Measurements from ENCODE around the gene MYH7B. TPM values are rescaled to one million over a fixed set of nuclear protein-coding genes. Genes with fewer than 3 reads are reported as not detected.

Gene MYH7B
- total and polyA plus RNA-seq, 2 experiments from 2014 or later = 0.10 to 1.1 TPM

GRCh38 chr20:35000311-35000921, 44.7 kb downstream of the MYH7B start:
- H3K27ac ChIP-seq (ENCODE audit: low read depth) = no peak overlapping the region
- no peak overlapping the region for H3K4me3 Mint-ChIP-seq
- no peaks in the 10 kb centered on the region; the same call in 1 of the 2 replicates for H4K20me1 ChIP-seq (replicated peaks; ENCODE audit: insufficient read depth)
- no peaks in the 10 kb centered on the region for H3K9me2 ChIP-seq (ENCODE audit: insufficient read depth)
- no peak overlapping the region for H3K4me3 ChIP-seq
- no peaks in the 10 kb centered on the region for H3K79me2 ChIP-seq (replicated peaks; ENCODE audit: insufficient read depth)
- H3K27ac Mint-ChIP-seq = no peak overlapping the region
- peaks cover 39% of the 10 kb centered on the region for H3K36me3 Mint-ChIP-seq (ENCODE audit: low read depth)
- H3K36me3 ChIP-seq (ENCODE audit: insufficient read depth) = peaks cover 2% of the 10 kb centered on the region; the same call in 1 of the 2 replicates
- TF ChIP-seq CREB1 (CRISPR knock-in tag; IDR thresholded peaks at IDR 0.05; ENCODE audit: low read depth) (no peak), JUNB (IDR thresholded peaks at IDR 0.05; ENCODE audit: unreplicated experiment) (no peak), CTCF (conservative IDR thresholded peaks at IDR 0.05; ENCODE audit: low read depth in 2 of 2) (no peak), ZNF462 (CRISPR knock-in tag; IDR thresholded peaks at IDR 0.05) (no peak), EZH2phosphoT487 (IDR thresholded peaks at IDR 0.05; ENCODE audit: unreplicated experiment) (no peak), STAT1 (IDR thresholded peaks at IDR 0.05; ENCODE audit: unreplicated experiment) (no peak), ZNF114 (CRISPR knock-in tag; IDR thresholded peaks at IDR 0.05) (no peak), EZH2 (IDR thresholded peaks at IDR 0.05; ENCODE audit: low read depth, unreplicated experiment) (no peak), REST (IDR thresholded peaks at IDR 0.05; ENCODE audit: unreplicated experiment) (no peak), ZNF331 (CRISPR knock-in tag; IDR thresholded peaks at IDR 0.05; ENCODE audit: low read depth) (no peak), NANOG (IDR thresholded peaks at IDR 0.05; ENCODE audit: borderline replicate concordance) (no peak), POLR2AphosphoS5 (IDR thresholded peaks at IDR 0.05; ENCODE audit: low read depth) (no peak), ETS1 (IDR thresholded peaks at IDR 0.05) (no peak)
- H3K27me3 ChIP-seq (ENCODE audit: insufficient read depth) = no peaks in the 10 kb centered on the region
- H3K9me3 Mint-ChIP-seq = peaks cover 4% of the 10 kb centered on the region; the same call in 2 of the 3 replicates
- 0 out of 2 replicates have a peak, but pooled peaks cover 6% of the 10 kb centered on the region for H3F3A ChIP-seq (replicated peaks; ENCODE audit: low read depth)
- H3K4me1 Mint-ChIP-seq = peaks cover 19% of the 10 kb centered on the region
- H3K4me1 ChIP-seq (ENCODE audit: insufficient read depth) = no peaks in the 10 kb centered on the region
- peaks cover 37% of the 10 kb centered on the region for H3K27me3 Mint-ChIP-seq (ENCODE audit: insufficient read depth, low read depth, poor library complexity)
- ATAC-seq (no peak), DNase-seq (ENCODE audit: low spot score) (no peak)
- H3K4me2 ChIP-seq = no peak overlapping the region
- no peak overlapping the region for H2AFZ ChIP-seq

Data from GM23338 (cell line).